ENCODE results near the gene PDCL2. TPM values are rescaled to one million over a fixed set of nuclear protein-coding genes. Genes with fewer than 3 reads are reported as not detected.

Gene PDCL2
- polyA plus RNA-seq, 1 donor from 2014 or later, result not detected

- H3K79me2 ChIP-seq (replicated peaks; ENCODE audit: insufficient read depth, low read length), result peaks cover 26% of the 10 kb centered on the region
- H3K27ac ChIP-seq (ENCODE audit: low read length), result peak overlapping the region; percentile 91
Measured at GRCh38 chr4:55547466-55547770, 44.6 kb downstream of the PDCL2 start.

GRCh38 chr4:55546756-55547465 lies 45.1 kb downstream of the PDCL2 start, which contains the start of gene CLOCK:
Gene CLOCK (minus strand): TSS chr4:55546909. CDS start chr4:55482785, 64,124 bp downstream.
- Histone ChIP-seq H3K4me2 (ENCODE audit: low read length) (peak within 1 kb of the TSS; percentile 96), H3F3A (ENCODE audit: insufficient read depth, low read length, poor library complexity, severe bottlenecking) (peaks cover 7% of the 10 kb centered on the region), H3K4me3 (ENCODE audit: low read length) (peak within 1 kb of the TSS; percentile 98), H2AFZ (ENCODE audit: low read depth, low read length) (peak within 1 kb of the TSS; percentile 91), H3K9me3 (ENCODE audit: low read length) (no peaks in the 10 kb centered on the region), H3K9me2 (ENCODE audit: insufficient read depth, low read length) (no peaks in the 10 kb centered on the region), H4K20me1 (ENCODE audit: insufficient read depth) (no peaks in the 10 kb centered on the region), H3K27me3 (ENCODE audit: insufficient read depth, low read depth, low read length) (no peaks in the 10 kb centered on the region), H3K27ac (ENCODE audit: low read length) (peak within 1 kb of the TSS; percentile 91), H3K79me2 (replicated peaks; ENCODE audit: insufficient read depth, low read length) (peaks cover 28% of the 10 kb centered on the region), H3K9ac (ENCODE audit: low read length) (peak within 1 kb of the TSS; percentile 88), H3K36me3 (ENCODE audit: insufficient read depth, low read length) (no peaks in the 10 kb centered on the region)
- TF ChIP-seq EZH2 (IDR thresholded peaks at IDR 0.05; ENCODE audit: borderline replicate concordance, insufficient read depth, low read length, poor library complexity, severe bottlenecking) (no peak), SMC3 (conservative IDR thresholded peaks at IDR 0.05; ENCODE audit: poor library complexity) (no peak), EP300 (conservative IDR thresholded peaks at IDR 0.05; ENCODE audit: poor library complexity, severe bottlenecking) (peak; percentile 45), TAF1 (IDR thresholded peaks at IDR 0.05; ENCODE audit: low read depth) (peak; percentile 64), RAD21 (conservative IDR thresholded peaks at IDR 0.05) (peak; percentile 38), CTCF (IDR thresholded peaks at IDR 0.05; ENCODE audit: poor library complexity, severe bottlenecking) (peak; percentile 69), MXI1 (conservative IDR thresholded peaks at IDR 0.05; ENCODE audit: poor library complexity, severe bottlenecking) (peak; percentile 75), POLR2AphosphoS5 (IDR thresholded peaks at IDR 0.05) (peak; percentile 55)

More at GRCh38 chr4:55547466-55547770, 44.6 kb downstream of the PDCL2 start:
- H3K4me3 ChIP-seq (ENCODE audit: low read length), result peak overlapping the region; percentile 98
- H3K9me2 ChIP-seq (ENCODE audit: insufficient read depth, low read length), result no peaks in the 10 kb centered on the region
- no peaks in the 10 kb centered on the region for H3K36me3 ChIP-seq (ENCODE audit: insufficient read depth, low read length)
- H3F3A ChIP-seq (ENCODE audit: insufficient read depth, low read length, poor library complexity, severe bottlenecking), result peaks cover 7% of the 10 kb centered on the region
- no peaks in the 10 kb centered on the region for H3K27me3 ChIP-seq (ENCODE audit: insufficient read depth, low read depth, low read length)
- no peaks in the 10 kb centered on the region for H4K20me1 ChIP-seq (ENCODE audit: insufficient read depth)
- H3K9ac ChIP-seq (ENCODE audit: low read length), result peak overlapping the region; percentile 88
- H3K4me2 ChIP-seq (ENCODE audit: low read length), result peak overlapping the region; percentile 96
- H2AFZ ChIP-seq (ENCODE audit: low read depth, low read length), result peak overlapping the region; percentile 91
- TF ChIP-seq RAD21 (conservative IDR thresholded peaks at IDR 0.05) (no peak), REST (IDR thresholded peaks at IDR 0.05; ENCODE audit: borderline replicate concordance) (no peak), POLR2AphosphoS5 (IDR thresholded peaks at IDR 0.05) (no peak), EP300 (conservative IDR thresholded peaks at IDR 0.05; ENCODE audit: poor library complexity, severe bottlenecking) (no peak), CTCF (IDR thresholded peaks at IDR 0.05; ENCODE audit: poor library complexity, severe bottlenecking) (no peak), MXI1 (conservative IDR thresholded peaks at IDR 0.05; ENCODE audit: poor library complexity, severe bottlenecking) (no peak), SMC3 (conservative IDR thresholded peaks at IDR 0.05; ENCODE audit: poor library complexity) (no peak), TAF1 (IDR thresholded peaks at IDR 0.05; ENCODE audit: low read depth) (no peak), EZH2 (IDR thresholded peaks at IDR 0.05; ENCODE audit: borderline replicate concordance, insufficient read depth, low read length, poor library complexity, severe bottlenecking) (no peak)
- no peaks in the 10 kb centered on the region for H3K9me3 ChIP-seq (ENCODE audit: low read length)

Data from neural cell (in vitro differentiated cells).